Measurements from ENCODE around the gene TFB1M.

- TF ChIP-seq YY1 (IDR thresholded peaks at IDR 0.05; ENCODE audit: insufficient read depth, insufficient read length): no peak
- TF ChIP-seq ZNF274 (IDR thresholded peaks at IDR 0.05; ENCODE audit: low read depth, low read length): no peak
- no peak for TF ChIP-seq SUZ12 (IDR thresholded peaks at IDR 0.05; ENCODE audit: extremely low read depth, insufficient read depth, insufficient read length)
Observed at GRCh38 chr6:155260686-155261085, 53.6 kb downstream of the TFB1M start.
